Keratinocyte (primary cell): ENCODE results near the gene FAM162A. TPM values are rescaled to one million over a fixed set of nuclear protein-coding genes. Genes with fewer than 3 reads are reported as not detected.

Source experiments
- DNase-seq: peaks from one replicate; pipeline ENCODE4 v3.0.0-alpha.2; 2011; ENCODE audit warnings: low read depth, missing footprints, low spot score
- FAIRE-seq: peaks from 2 replicates; lab custom pipeline; 2011; peaks lifted over from hg19 to GRCh38; lab: Jason Lieb, UNC
- H2AFZ ChIP-seq: 2 replicates; pipeline ENCODE4 v1.6.0; 2012; ENCODE audit warnings: low read length, control low read depth, inconsistent platforms; ENCODE audit not compliant: control insufficient read depth
- H3K27ac ChIP-seq: 2 replicates; pipeline ENCODE4 v1.5.1; 2011; ENCODE audit warnings: low read length; ENCODE audit not compliant: control insufficient read depth, insufficient read depth
- H3K27me3 ChIP-seq: 3 replicates; pipeline ENCODE4 v1.6.0; 2011; ENCODE audit warnings: low read length; ENCODE audit not compliant: control insufficient read depth, insufficient read depth; ENCODE audit errors: extremely low read depth
- H3K36me3 ChIP-seq, 2 experiments: 2 replicates in 1 of 2; 3 replicates in 1 of 2; pipeline ENCODE4 v1.5.1; 2011; ENCODE audit warnings: low read length in 2 of 2, mild to moderate bottlenecking in 1 of 2; ENCODE audit not compliant: control insufficient read depth in 2 of 2, insufficient read depth in 2 of 2; ENCODE audit errors: extremely low read depth in 1 of 2
- H3K4me1 ChIP-seq: 3 replicates; pipeline ENCODE4 v1.5.1; 2011; ENCODE audit warnings: low read length; ENCODE audit not compliant: control insufficient read depth, insufficient read depth; ENCODE audit errors: extremely low read depth
- H3K4me2 ChIP-seq: 3 replicates; pipeline ENCODE4 v1.6.0; 2011; ENCODE audit warnings: low read depth, low read length; ENCODE audit not compliant: control insufficient read depth, insufficient read depth; ENCODE audit errors: extremely low read depth
- H3K4me3 ChIP-seq, 3 experiments: fragments of 200-600 bp in 1 of 3; sonication (generic) in 1 of 3; 2 replicates in 2 of 3; 3 replicates in 1 of 3; pipeline ENCODE4 v1.5.1; 2011 to 2016; ENCODE audit warnings: low read length in 3 of 3, mild to moderate bottlenecking in 3 of 3, control low read depth in 2 of 3, inconsistent platforms in 1 of 3, low read depth in 1 of 3, mixed read lengths in 1 of 3, mixed run types in 1 of 3, moderate library complexity in 1 of 3; ENCODE audit not compliant: control insufficient read depth in 2 of 3, insufficient read depth in 2 of 3; ENCODE audit errors: extremely low read depth in 1 of 3
- H3K79me2 ChIP-seq: 2 replicates; pipeline ENCODE4 v1.6.0; 2012; ENCODE audit warnings: low read length; ENCODE audit not compliant: control insufficient read depth, insufficient read depth
- H3K9ac ChIP-seq: 3 replicates; pipeline ENCODE4 v1.6.0; 2011; ENCODE audit warnings: low read length; ENCODE audit not compliant: control insufficient read depth, insufficient read depth; ENCODE audit errors: extremely low read depth
- H3K9me1 ChIP-seq: 3 replicates; pipeline ENCODE4 v1.6.0; 2011; ENCODE audit warnings: low read length; ENCODE audit not compliant: control insufficient read depth, insufficient read depth; ENCODE audit errors: extremely low read depth
- H3K9me3 ChIP-seq: 2 replicates; pipeline ENCODE4 v1.5.1; 2012; ENCODE audit warnings: low read depth, low read length; ENCODE audit not compliant: control insufficient read depth
- H4K20me1 ChIP-seq: 3 replicates; pipeline ENCODE4 v1.6.0; 2011; ENCODE audit warnings: low read length; ENCODE audit not compliant: control insufficient read depth, insufficient read depth; ENCODE audit errors: extremely low read depth
- EZH2 ChIP-seq: IDR thresholded peaks from one replicate; pipeline ENCODE4 v1.6.1; 2012; ENCODE audit warnings: inconsistent platforms, mild to moderate bottlenecking, low read length, moderate library complexity
- dilution Hi-C: fragments of 300-500 bp; cut with MboI; formaldehyde crosslinking; loops from one replicate; pipeline ENCODE4 v1.7.0; 2020; ENCODE audit warnings: low sequenced_read_pairs; ENCODE audit not compliant: extremely low pct_ligation_motif_present
- polyA plus RNA-seq, 5 experiments: library from polyadenylated mRNA; depleted of rRNA in 3 of 5; stranded (reverse) in 3 of 5; stranded (forward) in 1 of 5; unstranded in 1 of 5; fragments of >200 nt; gene quantifications; 1 replicate in 1 of 5; 2 replicates in 3 of 5; 3 replicates in 1 of 5; pipeline versions ENCODE4 v1.2.1 to v1.2.3, GENCODE V29; 2011 to 2012; ENCODE audit warnings: missing spikeins in 2 of 5, low read depth in 1 of 5, low replicate concordance in 1 of 5
- TF ChIP-seq, protein P1 (sequence below), 3 experiments: IDR thresholded peaks in 1 of 3; conservative IDR thresholded peaks in 1 of 3; optimal IDR thresholded peaks in 1 of 3; 2 replicates in 2 of 3; 3 replicates in 1 of 3; pipeline versions ENCODE3 to v1.5.1; 2011; ENCODE audit warnings: low read length in 3 of 3, mild to moderate bottlenecking in 3 of 3, moderate library complexity in 2 of 3, control low read depth in 1 of 3, inconsistent platforms in 1 of 3; ENCODE audit not compliant: insufficient read depth in 2 of 3; ENCODE audit errors: extremely low read depth in 1 of 3

Gene FAM162A
- polyA plus RNA-seq, 1 donor (not counting 4 experiments of a cell fraction or from before 2014, with no cell fraction given), result 124 TPM

DNA sequence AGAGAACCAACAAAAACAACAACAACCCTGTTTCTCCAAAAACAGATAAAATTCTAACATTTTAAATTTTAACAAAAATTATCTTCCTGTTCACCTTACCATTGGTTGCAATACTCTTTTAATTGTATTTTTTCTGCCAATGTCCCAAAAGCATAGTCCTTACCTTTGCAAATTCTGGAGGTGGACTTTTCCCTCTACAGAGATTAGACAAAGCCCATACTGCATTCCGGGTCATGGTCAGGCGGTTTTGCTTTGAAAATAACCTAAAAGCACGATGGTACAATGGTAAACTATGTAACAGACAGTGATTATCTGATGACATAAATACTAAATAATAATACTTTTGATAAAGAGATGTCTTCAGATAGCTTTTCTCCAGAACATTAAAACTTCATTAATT is 67.4 kb downstream of the FAM162A start:
- Histone ChIP-seq H3K9me3 (no peaks in the 10 kb centered on the region), H3K79me2 (peaks cover 4% of the 10 kb centered on the region), H3K27me3 (no peaks in the 10 kb centered on the region), H4K20me1 (no peaks in the 10 kb centered on the region), H3K27ac (no peak overlapping the region), H3K4me2 (no peak overlapping the region), H3K4me3 (no peak overlapping the region), H3K9ac (no peak overlapping the region), H3K4me1 (no peaks in the 10 kb centered on the region), H2AFZ (no peak overlapping the region), H3K9me1 (no peaks in the 10 kb centered on the region), H3K36me3 (peaks cover 8 to 10% of the 10 kb centered on the region in 2 experiments)
- dilution Hi-C loops, result no loop called here
- TF ChIP-seq, protein P1, sequence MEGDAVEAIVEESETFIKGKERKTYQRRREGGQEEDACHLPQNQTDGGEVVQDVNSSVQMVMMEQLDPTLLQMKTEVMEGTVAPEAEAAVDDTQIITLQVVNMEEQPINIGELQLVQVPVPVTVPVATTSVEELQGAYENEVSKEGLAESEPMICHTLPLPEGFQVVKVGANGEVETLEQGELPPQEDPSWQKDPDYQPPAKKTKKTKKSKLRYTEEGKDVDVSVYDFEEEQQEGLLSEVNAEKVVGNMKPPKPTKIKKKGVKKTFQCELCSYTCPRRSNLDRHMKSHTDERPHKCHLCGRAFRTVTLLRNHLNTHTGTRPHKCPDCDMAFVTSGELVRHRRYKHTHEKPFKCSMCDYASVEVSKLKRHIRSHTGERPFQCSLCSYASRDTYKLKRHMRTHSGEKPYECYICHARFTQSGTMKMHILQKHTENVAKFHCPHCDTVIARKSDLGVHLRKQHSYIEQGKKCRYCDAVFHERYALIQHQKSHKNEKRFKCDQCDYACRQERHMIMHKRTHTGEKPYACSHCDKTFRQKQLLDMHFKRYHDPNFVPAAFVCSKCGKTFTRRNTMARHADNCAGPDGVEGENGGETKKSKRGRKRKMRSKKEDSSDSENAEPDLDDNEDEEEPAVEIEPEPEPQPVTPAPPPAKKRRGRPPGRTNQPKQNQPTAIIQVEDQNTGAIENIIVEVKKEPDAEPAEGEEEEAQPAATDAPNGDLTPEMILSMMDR (optimal IDR thresholded peaks at IDR 0.05 in 1 of 3, IDR thresholded peaks at IDR 0.05 in 1 of 3, conservative IDR thresholded peaks at IDR 0.05 in 1 of 3; ENCODE audit: extremely low read depth in 1 of 3, insufficient read depth in 2 of 3, low read length in 3 of 3), result no peak
- TF ChIP-seq EZH2, result no peak
- DNase-seq (no peak), FAIRE-seq (no peak)

DNA sequence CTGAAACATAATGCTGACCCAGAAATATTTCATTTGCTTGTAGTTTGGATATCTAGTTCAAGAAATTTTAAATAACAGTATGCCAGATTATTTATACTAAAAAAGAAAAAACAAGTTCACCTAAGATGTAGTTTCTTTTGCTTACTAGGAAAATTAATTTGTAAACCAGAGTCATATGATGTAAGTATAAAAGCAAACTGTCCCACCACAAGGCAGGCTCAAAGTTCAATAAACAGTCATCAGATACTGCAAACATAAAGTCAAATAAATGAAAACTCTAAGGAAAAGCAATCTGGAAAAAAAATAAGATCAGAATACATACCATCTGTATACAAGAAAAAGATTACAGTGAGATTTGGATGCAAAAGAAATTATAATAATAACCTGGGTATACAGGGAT is 72.1 kb downstream of the FAM162A start:
- Histone ChIP-seq H3K9ac (no peak overlapping the region), H3K4me1 (no peaks in the 10 kb centered on the region), H3K4me2 (no peak overlapping the region), H3K27me3 (no peaks in the 10 kb centered on the region), H3K27ac (no peak overlapping the region), H3K9me1 (no peaks in the 10 kb centered on the region), H3K36me3 (peaks cover 14 to 32% of the 10 kb centered on the region in 2 experiments), H3K9me3 (no peaks in the 10 kb centered on the region), H4K20me1 (peaks cover 3% of the 10 kb centered on the region), H3K4me3 (no peak overlapping the region), H3K79me2 (no peaks in the 10 kb centered on the region), H2AFZ (no peak overlapping the region)
- dilution Hi-C loops, result no loop called here
- DNase-seq (no peak), FAIRE-seq (no peak)
- TF ChIP-seq EZH2, result no peak
- TF ChIP-seq, protein P1 (optimal IDR thresholded peaks at IDR 0.05 in 1 of 3, IDR thresholded peaks at IDR 0.05 in 1 of 3, conservative IDR thresholded peaks at IDR 0.05 in 1 of 3; ENCODE audit: extremely low read depth in 1 of 3, insufficient read depth in 2 of 3, low read length in 3 of 3), result no peak
